Measurements from ENCODE around the gene WDR37.
"Not testable (repeated sequence)": the region's sequence is repeated elsewhere in the genome, so short reads cannot be mapped to it uniquely, and the experiment has no call there.

Gene WDR37

DNA sequence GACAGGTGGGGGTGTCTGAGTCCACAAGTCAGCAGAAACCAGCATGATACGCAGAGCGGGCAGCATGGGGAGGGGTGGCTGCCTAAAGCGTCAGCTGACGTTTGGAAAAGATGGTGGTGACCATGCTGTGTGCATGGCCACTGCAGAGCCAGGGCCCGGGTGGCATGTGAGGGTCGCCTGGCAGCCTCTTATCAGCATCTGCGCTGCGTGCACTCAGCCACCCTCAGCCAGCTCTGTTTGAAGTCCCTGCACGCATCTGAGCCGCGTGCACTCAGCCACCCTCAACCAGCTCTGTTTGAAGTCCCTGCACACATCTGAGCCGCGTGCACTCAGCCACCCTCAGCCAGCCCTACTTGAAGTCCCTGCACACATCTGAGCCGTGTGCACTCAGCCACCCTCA lies 61.5 kb downstream of the WDR37 start:
- H3K9me2 ChIP-seq (replicated peaks; ENCODE audit: control insufficient read depth, low read length), result no peaks in the 10 kb centered on the region
- no peak overlapping the region for H3K27ac ChIP-seq (ENCODE audit: low read depth, low read length)
- TF ChIP-seq, protein P1, sequence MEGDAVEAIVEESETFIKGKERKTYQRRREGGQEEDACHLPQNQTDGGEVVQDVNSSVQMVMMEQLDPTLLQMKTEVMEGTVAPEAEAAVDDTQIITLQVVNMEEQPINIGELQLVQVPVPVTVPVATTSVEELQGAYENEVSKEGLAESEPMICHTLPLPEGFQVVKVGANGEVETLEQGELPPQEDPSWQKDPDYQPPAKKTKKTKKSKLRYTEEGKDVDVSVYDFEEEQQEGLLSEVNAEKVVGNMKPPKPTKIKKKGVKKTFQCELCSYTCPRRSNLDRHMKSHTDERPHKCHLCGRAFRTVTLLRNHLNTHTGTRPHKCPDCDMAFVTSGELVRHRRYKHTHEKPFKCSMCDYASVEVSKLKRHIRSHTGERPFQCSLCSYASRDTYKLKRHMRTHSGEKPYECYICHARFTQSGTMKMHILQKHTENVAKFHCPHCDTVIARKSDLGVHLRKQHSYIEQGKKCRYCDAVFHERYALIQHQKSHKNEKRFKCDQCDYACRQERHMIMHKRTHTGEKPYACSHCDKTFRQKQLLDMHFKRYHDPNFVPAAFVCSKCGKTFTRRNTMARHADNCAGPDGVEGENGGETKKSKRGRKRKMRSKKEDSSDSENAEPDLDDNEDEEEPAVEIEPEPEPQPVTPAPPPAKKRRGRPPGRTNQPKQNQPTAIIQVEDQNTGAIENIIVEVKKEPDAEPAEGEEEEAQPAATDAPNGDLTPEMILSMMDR (IDR thresholded peaks at IDR 0.05; ENCODE audit: low read depth, low read length, poor library complexity, severe bottlenecking), result no peak
- no peak for TF ChIP-seq EZH2phosphoT487 (IDR thresholded peaks at IDR 0.05; ENCODE audit: borderline replicate concordance, low read length)
- H3K36me3 ChIP-seq (ENCODE audit: control insufficient read depth, low read length), result peaks cover 56% of the 10 kb centered on the region
- H3K27me3 ChIP-seq (ENCODE audit: control insufficient read depth, low read length), result no peaks in the 10 kb centered on the region
- no peaks in the 10 kb centered on the region for H3F3A ChIP-seq (ENCODE audit: control insufficient read depth, insufficient read depth)
- no peak overlapping the region for H3K4me2 ChIP-seq (ENCODE audit: low read length)
- no peaks in the 10 kb centered on the region for H3K9me3 ChIP-seq (ENCODE audit: control insufficient read depth, insufficient read depth, low read length)
- H4K20me1 ChIP-seq (ENCODE audit: control insufficient read depth, insufficient read depth, low read depth, low read length), result no peaks in the 10 kb centered on the region
- 0 out of 2 replicates have a peak, but pooled peaks cover under 1% of the 10 kb centered on the region for H3K4me1 ChIP-seq (ENCODE audit: control insufficient read depth, low read length)
- H3K79me2 ChIP-seq (ENCODE audit: control insufficient read depth, low read length), result no peaks in the 10 kb centered on the region
- no peak overlapping the region for H3K4me3 ChIP-seq (ENCODE audit: low read length)

DNA sequence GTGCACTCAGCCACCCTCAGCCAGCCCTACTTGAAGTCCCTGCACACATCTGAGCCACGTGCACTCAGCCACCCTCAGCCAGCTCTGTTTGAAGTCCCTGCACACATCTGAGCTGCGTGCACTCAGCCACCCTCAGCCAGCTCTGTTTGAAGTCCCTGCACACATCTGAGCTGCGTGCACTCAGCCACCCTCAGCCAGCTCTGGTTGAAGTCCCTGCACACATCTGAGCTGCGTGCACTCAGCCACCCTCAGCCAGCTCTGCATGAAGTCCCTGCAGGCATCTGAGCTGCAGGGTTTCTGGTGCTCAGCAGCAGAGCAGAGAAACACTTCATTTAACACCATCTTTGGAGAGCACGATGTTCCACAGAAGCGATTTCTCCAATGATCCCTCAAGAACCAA lies 62.1 kb downstream of the WDR37 start:
- not testable (repeated sequence) for H3K27ac ChIP-seq (ENCODE audit: low read depth, low read length); H3K9me2 ChIP-seq (replicated peaks; ENCODE audit: control insufficient read depth, low read length); H3K27me3 ChIP-seq (ENCODE audit: control insufficient read depth, low read length); H3F3A ChIP-seq (ENCODE audit: control insufficient read depth, insufficient read depth); H3K4me1 ChIP-seq (ENCODE audit: control insufficient read depth, low read length); H3K4me2 ChIP-seq (ENCODE audit: low read length); H3K9me3 ChIP-seq (ENCODE audit: control insufficient read depth, insufficient read depth, low read length); H4K20me1 ChIP-seq (ENCODE audit: control insufficient read depth, insufficient read depth, low read depth, low read length); H3K4me3 ChIP-seq (ENCODE audit: low read length); H3K79me2 ChIP-seq (ENCODE audit: control insufficient read depth, low read length)
- H3K36me3 ChIP-seq (ENCODE audit: control insufficient read depth, low read length), result peaks cover 54% of the 10 kb centered on the region

DNA sequence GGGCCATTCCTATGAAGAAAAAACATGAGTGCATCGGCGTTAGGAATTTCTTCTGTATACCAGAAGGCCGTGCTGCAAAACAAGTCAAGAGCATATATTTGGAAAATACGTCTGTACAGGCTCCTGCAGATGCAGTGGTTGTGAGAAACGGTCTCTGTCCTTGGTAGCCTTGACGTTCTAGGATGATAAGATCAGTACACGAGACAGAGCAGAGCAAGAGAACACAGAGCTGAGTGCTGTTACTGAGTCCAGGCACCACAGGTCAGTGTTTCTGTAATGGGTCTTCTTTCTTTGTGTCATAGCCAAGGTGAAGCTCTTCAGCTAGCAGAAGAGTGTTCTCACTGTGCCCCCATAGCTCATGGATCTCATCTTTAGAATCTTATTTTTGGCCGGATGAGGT lies 62.8 kb downstream of the WDR37 start:
- 0 out of 2 replicates have a peak, but pooled peaks cover 4% of the 10 kb centered on the region for H3K4me1 ChIP-seq (ENCODE audit: control insufficient read depth, low read length)
- 0 out of 2 replicates have a peak, but pooled peaks cover 3% of the 10 kb centered on the region for H4K20me1 ChIP-seq (ENCODE audit: control insufficient read depth, insufficient read depth, low read depth, low read length)
- no peaks in the 10 kb centered on the region for H3F3A ChIP-seq (ENCODE audit: control insufficient read depth, insufficient read depth)
- H3K4me3 ChIP-seq (ENCODE audit: low read length), result no peak overlapping the region
- H3K79me2 ChIP-seq (ENCODE audit: control insufficient read depth, low read length), result no peaks in the 10 kb centered on the region
- H3K4me2 ChIP-seq (ENCODE audit: low read length), result no peak overlapping the region
- no peaks in the 10 kb centered on the region for H3K9me3 ChIP-seq (ENCODE audit: control insufficient read depth, insufficient read depth, low read length)
- no peak overlapping the region for H3K27ac ChIP-seq (ENCODE audit: low read depth, low read length)
- H3K27me3 ChIP-seq (ENCODE audit: control insufficient read depth, low read length), result no peaks in the 10 kb centered on the region
- H3K9me2 ChIP-seq (replicated peaks; ENCODE audit: control insufficient read depth, low read length), result no peaks in the 10 kb centered on the region
- H3K36me3 ChIP-seq (ENCODE audit: control insufficient read depth, low read length), result peaks cover 57% of the 10 kb centered on the region
- TF ChIP-seq EZH2phosphoT487 (IDR thresholded peaks at IDR 0.05; ENCODE audit: borderline replicate concordance, low read length), result no peak
- TF ChIP-seq, protein P1 (IDR thresholded peaks at IDR 0.05; ENCODE audit: low read depth, low read length, poor library complexity, severe bottlenecking), result no peak

DNA sequence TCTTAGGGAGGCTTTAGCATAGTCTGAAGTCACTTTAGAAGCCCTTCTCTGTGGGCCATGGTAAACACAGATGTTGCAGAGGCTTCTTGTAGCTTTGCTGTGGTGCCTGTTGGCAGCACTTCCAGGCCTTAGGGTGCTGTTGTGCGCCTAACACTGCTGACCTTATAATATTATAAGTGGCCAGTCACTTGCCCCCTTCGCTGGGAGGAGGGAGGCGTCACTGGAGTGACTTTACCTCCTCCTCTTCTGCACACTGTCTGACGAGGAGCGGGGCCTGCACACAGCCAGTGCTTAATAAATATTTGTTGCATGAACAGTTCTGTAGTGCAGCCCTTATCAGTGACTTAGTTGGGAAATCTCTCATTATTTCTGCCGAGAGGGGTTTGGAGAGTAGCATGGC lies 63.3 kb downstream of the WDR37 start:
- Histone ChIP-seq H3F3A (ENCODE audit: control insufficient read depth, insufficient read depth) (no peaks in the 10 kb centered on the region), H3K9me2 (replicated peaks; ENCODE audit: control insufficient read depth, low read length) (no peaks in the 10 kb centered on the region), H3K36me3 (ENCODE audit: control insufficient read depth, low read length) (peaks cover 61% of the 10 kb centered on the region), H3K4me1 (ENCODE audit: control insufficient read depth, low read length) (0 out of 2 replicates have a peak, but pooled peaks cover 4% of the 10 kb centered on the region), H3K27ac (ENCODE audit: low read depth, low read length) (no peak overlapping the region), H3K4me2 (ENCODE audit: low read length) (no peak overlapping the region), H3K9me3 (ENCODE audit: control insufficient read depth, insufficient read depth, low read length) (no peaks in the 10 kb centered on the region), H3K79me2 (ENCODE audit: control insufficient read depth, low read length) (no peaks in the 10 kb centered on the region), H3K4me3 (ENCODE audit: low read length) (no peak overlapping the region), H4K20me1 (ENCODE audit: control insufficient read depth, insufficient read depth, low read depth, low read length) (0 out of 2 replicates have a peak, but pooled peaks cover 3% of the 10 kb centered on the region), H3K27me3 (ENCODE audit: control insufficient read depth, low read length) (no peaks in the 10 kb centered on the region)
- no peak for TF ChIP-seq EZH2phosphoT487 (IDR thresholded peaks at IDR 0.05; ENCODE audit: borderline replicate concordance, low read length)
- TF ChIP-seq, protein P1 (IDR thresholded peaks at IDR 0.05; ENCODE audit: low read depth, low read length, poor library complexity, severe bottlenecking), result no peak

All from DOHH2 (cell line).